DOHH2 (cell line): ENCODE measurements around the gene TTC13.

Source experiments
- EZH2phosphoT487 ChIP-seq: fragments of 200-600 bp; sonication (generic); IDR thresholded peaks from 2 replicates; pipeline ENCODE4 v1.6.1; 2017; ENCODE audit warnings: borderline replicate concordance, mild to moderate bottlenecking, antibody characterized with exemption, low read length, moderate library complexity, mixed read lengths
- TF ChIP-seq, protein P1 (sequence below): fragments of 200-600 bp; sonication (generic); IDR thresholded peaks from one replicate; pipeline ENCODE4 v1.5.1; 2014; ENCODE audit warnings: antibody characterized with exemption, mild to moderate bottlenecking, low read depth, low read length; ENCODE audit not compliant: poor library complexity, severe bottlenecking

DNA sequence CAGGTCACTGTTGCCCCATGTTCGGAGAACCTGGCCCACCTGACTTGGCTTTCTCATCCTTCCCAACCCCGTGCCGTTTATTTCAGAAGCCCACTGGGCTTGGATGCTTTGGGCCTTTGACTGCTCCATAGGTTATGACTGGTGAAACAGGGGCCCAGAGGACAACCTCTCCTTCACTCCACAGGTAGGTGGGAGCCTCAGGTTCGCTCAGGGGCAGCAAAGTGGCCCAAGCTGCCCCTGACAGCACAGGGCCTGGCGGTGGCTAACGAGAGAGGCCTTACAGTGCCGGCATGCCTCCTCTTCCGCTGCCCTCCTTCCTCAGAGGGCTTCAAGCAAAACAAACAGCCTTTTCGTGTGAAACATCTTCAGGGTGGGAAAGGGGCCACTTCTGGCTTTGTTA lies 44.5 kb upstream of the TTC13 start:
- TF ChIP-seq, protein P1, sequence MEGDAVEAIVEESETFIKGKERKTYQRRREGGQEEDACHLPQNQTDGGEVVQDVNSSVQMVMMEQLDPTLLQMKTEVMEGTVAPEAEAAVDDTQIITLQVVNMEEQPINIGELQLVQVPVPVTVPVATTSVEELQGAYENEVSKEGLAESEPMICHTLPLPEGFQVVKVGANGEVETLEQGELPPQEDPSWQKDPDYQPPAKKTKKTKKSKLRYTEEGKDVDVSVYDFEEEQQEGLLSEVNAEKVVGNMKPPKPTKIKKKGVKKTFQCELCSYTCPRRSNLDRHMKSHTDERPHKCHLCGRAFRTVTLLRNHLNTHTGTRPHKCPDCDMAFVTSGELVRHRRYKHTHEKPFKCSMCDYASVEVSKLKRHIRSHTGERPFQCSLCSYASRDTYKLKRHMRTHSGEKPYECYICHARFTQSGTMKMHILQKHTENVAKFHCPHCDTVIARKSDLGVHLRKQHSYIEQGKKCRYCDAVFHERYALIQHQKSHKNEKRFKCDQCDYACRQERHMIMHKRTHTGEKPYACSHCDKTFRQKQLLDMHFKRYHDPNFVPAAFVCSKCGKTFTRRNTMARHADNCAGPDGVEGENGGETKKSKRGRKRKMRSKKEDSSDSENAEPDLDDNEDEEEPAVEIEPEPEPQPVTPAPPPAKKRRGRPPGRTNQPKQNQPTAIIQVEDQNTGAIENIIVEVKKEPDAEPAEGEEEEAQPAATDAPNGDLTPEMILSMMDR = no peak
- TF ChIP-seq EZH2phosphoT487 = no peak
